GM19463 (cell line): ENCODE results near the gene ANXA9.

Experiments
- ATAC-seq: cut with Tn5 transposase; IDR thresholded peaks from one replicate; pipeline ENCODE4 v1.9.1; 2021; ENCODE audit warnings: mild to moderate bottlenecking, moderate library complexity; ENCODE audit not compliant: unreplicated experiment

Gene ANXA9

DNA sequence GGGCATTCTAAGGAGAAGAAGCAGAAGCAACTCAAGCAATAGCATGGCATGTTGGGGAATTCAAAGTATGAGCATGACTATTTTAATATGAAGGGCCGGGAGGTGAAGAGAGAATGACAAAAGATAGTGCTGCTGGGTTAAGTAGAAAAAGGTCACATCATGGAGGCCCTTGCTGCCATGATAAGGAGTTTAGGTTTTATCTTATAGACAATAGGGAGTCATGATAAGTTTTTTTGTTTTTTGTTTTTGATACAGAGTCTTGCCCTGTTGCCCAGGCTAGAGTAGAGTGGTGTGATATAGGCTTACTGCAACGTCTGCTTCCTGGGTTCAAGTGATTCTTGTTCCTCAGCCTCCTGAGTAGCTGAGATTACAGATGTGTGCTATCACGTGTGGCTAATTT is 57.4 kb downstream of the ANXA9 start:
- no peak for ATAC-seq

DNA sequence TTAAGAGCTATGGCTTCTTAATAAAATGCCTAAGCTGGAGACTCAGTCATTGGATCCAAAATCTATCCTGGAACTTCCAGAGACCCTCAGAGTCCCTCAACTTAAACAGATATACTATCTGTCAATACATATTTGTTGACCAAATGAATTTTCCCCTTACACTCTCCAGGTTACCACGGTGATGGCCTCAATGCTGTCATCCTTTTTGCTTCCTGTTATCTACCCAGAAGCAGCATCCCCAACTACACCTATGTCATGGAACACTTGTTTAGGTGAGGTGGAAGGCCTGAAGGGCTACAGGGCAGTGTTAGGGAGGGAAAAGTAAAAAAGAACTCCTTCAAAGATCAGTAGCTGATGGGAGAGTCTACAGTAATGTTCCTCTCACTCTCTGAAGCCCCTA is 61.1 kb downstream of the ANXA9 start:
- no peak for ATAC-seq
